Fibroblast of the aortic adventitia (primary cell): Measurements from ENCODE around the gene TMCC2. TPM values are rescaled to one million over a fixed set of nuclear protein-coding genes. Genes with fewer than 3 reads are reported as not detected.
A peak's percentile ranks its signal among the peaks of the same experiment; 100 is the strongest.

Experiments used
- DNase-seq: peaks from one replicate; pipeline ENCODE4 v3.0.0-alpha.2; 2010; ENCODE audit warnings: low read depth
- H3K4me3 ChIP-seq: 2 replicates; pipeline ENCODE4 v1.5.1; 2011; ENCODE audit warnings: low read depth, mild to moderate bottlenecking, control low read depth, low read length, moderate library complexity
- CTCF ChIP-seq: IDR thresholded peaks from 2 replicates; pipeline ENCODE4 v1.5.1; 2011; ENCODE audit warnings: mild to moderate bottlenecking, low read length, control low read depth, inconsistent platforms; ENCODE audit not compliant: insufficient read depth
- total RNA-seq: library from RNA; depleted of rRNA; stranded (reverse); fragments of >200 nt; gene quantifications from 2 replicates; pipeline ENCODE4 v1.2.3, GENCODE V29; 2012; ENCODE audit warnings: low replicate concordance

The TMCC2 gene
- total RNA-seq, 1 donor, result 2.5 TPM

GRCh38 chr1:205199090-205199930 is 28.4 kb upstream of the TMCC2 start:
- TF ChIP-seq CTCF, result no peak
- H3K4me3 ChIP-seq, result no peak overlapping the region
- no peak for DNase-seq

- no peak for DNase-seq
- H3K4me3 ChIP-seq, result no peak overlapping the region
- no peak for TF ChIP-seq CTCF
These were observed 27.8 kb upstream of the TMCC2 start for GRCh38 chr1:205199931-205200299.

- no peak for TF ChIP-seq CTCF
- no peak overlapping the region for H3K4me3 ChIP-seq
- peak; percentile 34 for DNase-seq
These were observed 23.2 kb upstream of the TMCC2 start for GRCh38 chr1:205204552-205204951.

GRCh38 chr1:205205055-205205454 is 22.7 kb upstream of the TMCC2 start:
- peak; percentile 11 for DNase-seq
- no peak for TF ChIP-seq CTCF
- no peak overlapping the region for H3K4me3 ChIP-seq

- no peak for TF ChIP-seq CTCF
- no peak overlapping the region for H3K4me3 ChIP-seq
These were observed 18.9 kb upstream of the TMCC2 start for GRCh38 chr1:205208811-205209210.

GRCh38 chr1:205210756-205211168 is 17.0 kb upstream of the TMCC2 start:
- H3K4me3 ChIP-seq, result peak overlapping the region; percentile 87
- no peak for DNase-seq
- no peak for TF ChIP-seq CTCF

More at GRCh38 chr1:205208811-205209210, 18.9 kb upstream of the TMCC2 start:
- no peak for DNase-seq
